ENCODE data around the gene FER.

The FER gene

GRCh38 chr5:109177782-109178181, 430.1 kb downstream of the FER start:
- H3K4me3 ChIP-seq (ENCODE audit: low read depth, low read length) = no peak overlapping the region
- no peak for TF ChIP-seq CTCF (IDR thresholded peaks at IDR 0.05; ENCODE audit: low read depth, low read length, missing control alignments)
- no peak for DNase-seq (ENCODE audit: low read depth)

GRCh38 chr5:109180668-109181067, 433.0 kb downstream of the FER start:
- no peak for TF ChIP-seq CTCF (IDR thresholded peaks at IDR 0.05; ENCODE audit: low read depth, low read length, missing control alignments)
- DNase-seq (ENCODE audit: low read depth) = no peak
- no peak overlapping the region for H3K4me3 ChIP-seq (ENCODE audit: low read depth, low read length)

GRCh38 chr5:109186759-109187158, 439.1 kb downstream of the FER start:
- no peak for TF ChIP-seq CTCF (IDR thresholded peaks at IDR 0.05; ENCODE audit: low read depth, low read length, missing control alignments)
- no peak overlapping the region for H3K4me3 ChIP-seq (ENCODE audit: low read depth, low read length)
- DNase-seq (ENCODE audit: low read depth) = no peak

- TF ChIP-seq CTCF (IDR thresholded peaks at IDR 0.05; ENCODE audit: low read depth, low read length, missing control alignments) = no peak
- DNase-seq (ENCODE audit: low read depth) = peak; percentile 35
- no peak overlapping the region for H3K4me3 ChIP-seq (ENCODE audit: low read depth, low read length)
Measured at GRCh38 chr5:109191153-109191558, 443.5 kb downstream of the FER start.

GRCh38 chr5:109192027-109192426, 444.3 kb downstream of the FER start:
- no peak for DNase-seq (ENCODE audit: low read depth)
- TF ChIP-seq CTCF (IDR thresholded peaks at IDR 0.05; ENCODE audit: low read depth, low read length, missing control alignments) = no peak
- H3K4me3 ChIP-seq (ENCODE audit: low read depth, low read length) = no peak overlapping the region

GRCh38 chr5:109192555-109193281, 445.0 kb downstream of the FER start:
- H3K4me3 ChIP-seq (ENCODE audit: low read depth, low read length) = no peak overlapping the region
- no peak for TF ChIP-seq CTCF (IDR thresholded peaks at IDR 0.05; ENCODE audit: low read depth, low read length, missing control alignments)
- DNase-seq (ENCODE audit: low read depth) = no peak

GRCh38 chr5:109195667-109196066, 448.0 kb downstream of the FER start:
- no peak for TF ChIP-seq CTCF (IDR thresholded peaks at IDR 0.05; ENCODE audit: low read depth, low read length, missing control alignments)
- no peak overlapping the region for H3K4me3 ChIP-seq (ENCODE audit: low read depth, low read length)
- DNase-seq (ENCODE audit: low read depth) = no peak
